GM11168 (cell line): Measurements from ENCODE around the gene MIB2.
"Not testable (repeated sequence)": the region's sequence is repeated elsewhere in the genome, so short reads cannot be mapped to it uniquely, and the experiment has no call there.

Experiments used
- in situ Hi-C: fragments of 300-500 bp; cut with MboI; formaldehyde crosslinking; loops from one replicate; pipeline ENCODE4 v1.12.0; 2022; ENCODE audit warnings: low sequenced_read_pairs; ENCODE audit not compliant: unreplicated experiment

Gene MIB2

DNA sequence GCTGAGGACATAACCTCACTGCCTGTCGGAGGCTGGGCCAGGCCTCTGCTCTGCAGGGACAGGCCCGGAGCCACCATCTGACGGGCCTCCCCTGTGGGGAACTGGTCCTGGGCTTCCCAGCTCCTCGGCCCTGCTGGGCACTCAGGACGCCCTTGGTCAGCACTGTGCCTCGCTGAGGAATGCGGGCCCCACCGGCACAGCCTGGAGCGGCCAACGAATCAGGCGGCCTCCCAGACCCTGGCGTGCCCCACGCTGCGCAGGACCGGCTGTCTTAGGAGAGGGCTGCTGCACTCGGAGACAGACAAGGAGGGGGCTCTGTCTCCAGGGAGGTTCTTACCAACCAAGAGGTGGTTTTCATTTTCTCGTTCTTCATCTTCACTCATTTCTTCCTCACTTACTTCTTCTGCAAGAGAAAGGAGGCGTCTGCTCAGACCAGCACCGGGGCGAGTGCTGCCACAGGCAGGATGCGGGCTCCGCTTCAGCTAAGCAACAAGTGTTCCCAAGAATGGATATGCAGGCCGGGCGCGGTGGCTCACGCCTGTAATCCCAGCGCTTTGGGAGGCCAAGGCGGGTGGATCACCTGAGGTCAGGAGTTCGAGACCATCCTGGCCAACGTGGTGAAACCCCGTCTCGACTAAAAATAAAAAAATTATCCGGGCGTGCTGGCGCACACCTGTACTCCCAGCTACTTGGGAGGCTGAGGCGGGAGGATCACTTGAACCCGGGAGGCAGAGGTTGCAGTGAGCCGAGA lies 25.6 kb downstream of the MIB2 start:
- in situ Hi-C loops, result not testable (repeated sequence)

DNA sequence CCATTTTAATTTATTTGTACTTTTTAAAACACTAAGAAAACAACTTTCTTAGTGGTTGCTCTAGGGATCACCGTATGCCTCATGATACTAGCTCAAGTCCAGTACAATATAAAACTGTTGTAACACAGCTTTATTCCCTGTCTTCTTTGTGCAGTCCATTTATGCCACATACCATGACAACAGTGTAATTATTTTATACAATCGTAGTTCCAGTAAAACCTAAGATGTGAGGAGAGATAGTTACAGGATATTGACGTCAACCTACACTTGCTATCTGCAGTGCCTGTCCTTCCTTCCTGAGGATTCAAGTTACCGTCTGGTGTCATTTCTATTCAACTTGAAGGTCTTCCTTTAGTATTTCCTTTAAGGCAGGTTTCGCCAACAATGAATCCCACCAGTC lies 31.0 kb downstream of the MIB2 start:
- in situ Hi-C loops, result not testable (repeated sequence)

DNA sequence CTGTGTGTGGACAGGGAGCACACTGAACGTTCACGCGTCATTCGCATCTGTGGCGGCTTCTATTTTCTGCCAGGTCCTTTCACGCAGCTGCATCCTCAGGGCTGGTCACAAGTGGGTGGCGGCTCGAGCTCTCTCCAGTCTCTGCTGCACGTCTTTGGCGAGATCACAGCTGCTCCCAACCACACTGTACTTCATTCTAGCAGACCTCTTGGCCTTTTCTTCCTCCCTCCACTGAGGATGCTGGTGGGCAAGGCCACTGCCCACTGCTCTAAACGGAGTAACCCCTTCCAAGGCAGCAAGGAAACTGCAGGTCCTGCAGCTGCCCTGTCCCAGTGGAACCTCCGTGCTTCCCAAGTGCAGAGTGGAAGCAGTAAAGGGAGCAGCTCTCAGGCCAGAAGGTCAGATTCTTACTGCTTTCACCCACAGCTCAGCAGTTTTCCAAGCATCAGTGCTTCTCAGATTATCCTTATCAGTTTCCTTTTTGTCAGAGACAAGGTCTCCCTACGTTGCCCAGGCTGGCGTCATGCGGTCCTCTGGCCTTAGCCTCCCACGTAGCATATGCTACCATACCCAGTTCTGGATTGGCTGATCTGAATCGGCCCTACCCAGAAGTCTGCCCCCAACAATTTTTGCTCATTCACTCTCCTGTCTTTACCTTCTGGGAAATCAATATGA lies 32.4 kb downstream of the MIB2 start:
- in situ Hi-C loops, result not testable (repeated sequence)

DNA sequence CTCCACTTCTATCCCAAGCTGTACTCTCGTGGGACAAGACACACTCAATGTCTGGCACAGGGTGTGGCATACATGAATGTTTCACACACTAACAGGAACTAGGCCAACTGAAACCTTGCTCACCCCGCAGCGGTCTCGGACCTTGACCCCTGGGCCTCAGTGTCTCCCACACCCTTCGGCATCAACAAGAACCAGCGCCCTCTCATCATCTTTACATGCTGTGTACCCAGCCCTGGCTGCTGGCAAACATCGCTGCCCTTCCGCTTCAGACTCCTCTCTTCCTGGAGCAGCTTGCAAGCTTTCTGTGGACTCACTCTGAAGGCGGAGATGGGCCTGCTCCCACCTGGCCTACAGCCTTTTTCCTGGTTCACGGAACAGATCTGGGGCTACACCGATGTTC lies 33.0 kb downstream of the MIB2 start:
- in situ Hi-C loops, result not testable (repeated sequence)

DNA sequence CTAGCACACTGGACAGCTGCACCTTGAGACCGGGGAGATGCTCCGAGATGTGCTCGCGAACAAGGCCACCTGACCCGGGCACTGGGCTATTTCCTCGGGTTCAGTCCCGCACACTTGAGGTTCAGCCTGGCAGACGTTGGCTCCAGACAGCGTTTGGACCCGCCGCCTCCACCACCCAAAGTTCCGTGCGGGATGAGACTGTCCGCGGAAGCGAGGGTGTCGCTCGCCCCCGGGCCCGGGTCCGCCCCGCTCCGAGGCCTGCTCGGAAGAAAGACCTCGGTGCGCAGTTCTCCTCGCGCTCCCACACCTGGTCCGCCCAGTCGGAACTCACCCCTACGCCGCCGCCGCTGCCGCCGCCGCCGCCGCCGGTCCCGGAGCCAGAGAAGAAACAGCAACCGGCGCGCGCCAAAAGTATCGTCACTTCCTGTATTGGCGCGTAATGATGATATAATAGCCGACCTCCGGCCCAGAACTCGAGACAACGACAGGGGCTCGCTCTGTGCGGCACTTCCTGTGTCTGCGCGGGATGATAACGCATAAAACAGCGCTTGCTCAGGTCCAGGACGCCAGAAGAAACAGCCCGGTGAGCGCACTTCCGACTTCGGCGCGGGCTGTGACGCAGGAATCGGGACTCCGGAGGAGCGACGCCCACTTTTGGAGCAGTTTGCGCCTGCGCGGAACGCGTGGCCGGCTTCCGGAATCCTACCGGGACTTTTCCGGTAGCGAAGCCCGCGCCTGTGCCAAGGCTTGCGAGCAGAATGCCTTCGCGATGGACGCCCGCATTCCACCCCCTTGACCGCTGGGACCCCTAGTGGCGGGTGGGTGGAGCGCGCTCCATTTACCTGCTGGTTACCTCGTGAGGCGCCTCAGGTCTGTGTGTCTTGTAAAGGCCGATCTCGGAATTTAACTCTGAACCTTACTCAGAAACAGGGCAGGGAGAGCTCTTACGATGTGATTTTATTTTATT lies 43.6 kb downstream of the MIB2 start, which contains the start of gene CDK11B:
Gene CDK11B, minus strand, starts transcription at position 422 of the 967 bp plus-strand sequence. CDS start 1,519 bp downstream, outside the sequence.
- in situ Hi-C loops, result loop anchor here (5.0 kb wide), 1 partner anchor 63 kb away; the partner anchor contains the start of gene CDK11A

DNA sequence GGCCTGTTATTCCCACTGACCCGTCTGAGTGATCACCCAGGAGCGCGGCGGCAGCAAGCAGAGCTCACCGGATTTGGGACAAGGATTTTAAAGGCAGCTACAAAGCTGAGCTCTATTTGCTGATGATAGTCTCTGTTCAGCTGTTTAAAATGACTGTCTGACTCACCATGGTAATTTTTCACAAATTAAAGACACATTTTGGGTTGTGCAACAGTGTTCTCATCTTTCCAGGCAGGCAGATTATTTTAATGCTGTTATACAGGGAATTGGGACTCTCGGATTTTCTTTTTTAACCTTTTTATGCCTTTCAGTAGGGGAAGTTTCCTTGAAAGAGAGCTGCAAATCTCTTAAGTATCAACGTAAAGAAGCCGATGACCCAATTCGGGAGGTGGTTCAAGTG lies 47.1 kb downstream of the MIB2 start:
- in situ Hi-C loops, result not testable (repeated sequence)

DNA sequence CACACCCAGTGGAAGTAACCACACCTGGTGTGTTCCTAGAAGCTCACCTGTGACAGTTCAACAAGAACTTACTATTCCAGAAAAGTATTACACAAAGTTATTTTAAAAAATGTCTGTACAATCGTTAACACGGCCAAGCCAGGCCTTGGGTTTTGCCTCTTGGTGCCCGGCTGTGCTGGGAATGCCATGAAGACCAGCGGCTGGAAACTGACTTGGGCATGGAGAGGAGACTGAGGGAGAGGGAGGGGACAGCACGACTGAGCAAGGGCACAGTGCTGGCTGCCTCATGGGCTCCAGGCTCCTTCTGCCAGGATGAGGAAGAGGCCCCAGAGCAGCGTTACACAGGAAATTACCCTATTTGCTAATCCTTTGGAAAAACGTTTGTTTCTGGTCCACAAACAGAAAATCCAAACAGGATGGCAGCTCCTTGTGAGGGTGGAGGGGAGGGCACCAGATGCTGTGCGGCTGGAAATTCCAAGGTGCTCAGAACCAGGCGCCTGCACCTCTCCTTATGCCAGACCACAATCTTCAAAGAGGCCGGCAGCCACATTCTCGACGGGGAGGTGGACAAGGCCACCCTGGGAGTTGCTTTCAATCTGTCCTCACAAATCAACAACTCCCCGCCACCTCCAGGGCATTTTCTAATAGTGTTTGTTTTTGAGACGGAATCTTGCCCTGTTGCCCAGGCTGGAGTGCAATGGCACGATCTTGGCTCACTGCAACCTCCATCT lies 47.7 kb downstream of the MIB2 start:
- in situ Hi-C loops, result not testable (repeated sequence)

DNA sequence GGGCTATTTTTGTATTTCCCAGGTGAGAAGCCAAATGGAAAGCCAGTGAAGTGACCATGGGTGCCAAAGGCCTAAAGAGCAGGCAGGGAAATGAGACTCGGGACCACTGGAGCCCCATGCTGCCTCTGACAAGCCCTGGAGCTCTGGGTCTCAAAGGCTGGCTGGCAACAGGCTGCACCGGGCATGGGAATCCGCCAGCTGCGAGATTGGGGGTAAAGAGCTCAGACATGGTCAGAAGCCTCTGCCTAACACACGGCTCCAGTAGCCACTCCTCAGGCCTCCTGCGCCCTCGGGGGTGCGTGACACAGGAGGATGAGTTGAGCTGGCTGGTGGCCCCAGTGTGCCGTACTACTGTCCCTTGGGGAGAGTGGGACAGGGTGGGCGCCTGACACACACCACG lies 49.0 kb downstream of the MIB2 start:
- in situ Hi-C loops, result not testable (repeated sequence)

DNA sequence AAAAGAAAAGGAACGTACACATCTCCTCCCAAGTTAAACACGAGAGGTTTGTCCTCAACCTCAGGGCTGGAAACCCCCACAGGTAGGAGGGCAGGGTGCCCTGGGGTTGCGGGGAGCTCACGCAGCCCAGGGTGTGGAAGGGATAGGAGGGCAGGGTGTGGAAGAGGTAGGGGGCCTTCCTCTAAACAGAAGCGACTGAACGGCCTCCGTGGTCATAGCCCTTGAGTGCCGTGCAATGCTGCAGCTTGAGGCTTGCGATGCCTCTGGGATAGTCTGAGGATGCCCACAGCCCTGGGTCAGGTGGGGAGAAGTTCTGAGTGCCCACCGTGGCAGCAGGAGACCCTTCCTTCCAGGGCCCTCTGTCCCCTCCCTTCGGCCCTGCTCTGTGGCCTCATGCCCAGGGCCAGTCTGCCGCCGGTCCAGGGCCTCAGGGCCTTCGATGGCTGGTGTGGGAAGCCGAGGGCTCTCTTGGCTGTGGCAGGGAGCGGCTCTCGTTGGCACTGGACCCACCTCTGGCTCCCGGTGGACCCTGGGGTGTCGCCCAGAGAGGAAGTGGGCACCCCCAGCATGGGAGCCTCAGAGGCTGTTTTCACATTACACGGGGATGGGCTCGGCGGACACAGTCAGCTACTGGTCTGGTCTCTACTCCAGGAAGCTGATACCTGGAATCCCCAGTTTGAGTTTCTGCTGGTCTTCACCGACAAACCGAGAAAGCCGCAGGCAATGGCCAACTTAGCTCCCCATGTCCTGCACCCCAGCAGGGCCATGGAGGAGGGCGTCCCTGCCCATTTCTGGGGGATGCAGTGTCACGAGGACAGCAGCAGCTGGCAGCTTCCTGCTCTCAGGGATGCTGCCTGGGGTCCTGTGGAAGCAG lies 49.9 kb downstream of the MIB2 start:
- in situ Hi-C loops, result no loop called here

DNA sequence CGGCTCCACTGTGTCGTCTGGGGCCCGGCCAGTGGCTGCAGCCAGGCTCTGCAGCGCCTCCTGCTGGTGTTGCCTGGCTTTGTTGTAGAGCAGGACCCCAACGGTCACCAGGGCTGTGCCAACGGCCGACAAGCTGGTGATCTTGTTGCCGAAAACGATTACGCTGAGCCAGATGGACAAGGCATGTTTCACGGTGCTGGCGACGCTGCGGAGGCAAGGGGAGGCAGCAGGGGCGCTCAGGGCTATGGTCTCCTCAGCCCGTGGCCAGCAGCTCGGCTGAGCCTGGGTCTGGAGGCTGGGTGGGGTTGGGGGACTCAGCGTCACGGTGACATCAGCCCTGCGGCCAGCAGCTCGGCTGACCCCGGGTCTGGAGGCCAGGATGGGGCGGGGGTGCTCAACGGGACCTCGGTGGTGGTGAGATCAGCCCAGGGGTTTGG lies 50.5 kb downstream of the MIB2 start:
- in situ Hi-C loops, result no loop called here

DNA sequence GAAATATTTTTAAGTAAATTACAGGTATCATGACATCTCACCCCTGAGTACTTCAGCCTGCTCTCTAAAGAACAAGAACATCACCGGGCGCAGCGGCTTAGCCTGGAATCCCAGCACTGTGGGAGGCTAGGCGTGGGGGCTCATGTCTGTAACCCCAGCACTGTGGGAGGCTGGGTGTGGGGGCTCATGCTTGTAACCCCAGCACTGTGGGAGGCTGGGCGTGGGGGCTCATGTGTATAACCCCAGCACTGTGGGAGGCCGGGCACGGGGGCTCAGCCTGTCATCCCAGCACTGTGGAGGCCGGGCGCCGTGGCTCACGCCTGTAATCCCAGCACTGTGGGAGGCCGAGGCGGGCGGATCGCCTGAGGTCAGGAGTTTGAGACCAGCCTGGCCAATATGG lies 51.2 kb downstream of the MIB2 start:
- in situ Hi-C loops, result no loop called here

DNA sequence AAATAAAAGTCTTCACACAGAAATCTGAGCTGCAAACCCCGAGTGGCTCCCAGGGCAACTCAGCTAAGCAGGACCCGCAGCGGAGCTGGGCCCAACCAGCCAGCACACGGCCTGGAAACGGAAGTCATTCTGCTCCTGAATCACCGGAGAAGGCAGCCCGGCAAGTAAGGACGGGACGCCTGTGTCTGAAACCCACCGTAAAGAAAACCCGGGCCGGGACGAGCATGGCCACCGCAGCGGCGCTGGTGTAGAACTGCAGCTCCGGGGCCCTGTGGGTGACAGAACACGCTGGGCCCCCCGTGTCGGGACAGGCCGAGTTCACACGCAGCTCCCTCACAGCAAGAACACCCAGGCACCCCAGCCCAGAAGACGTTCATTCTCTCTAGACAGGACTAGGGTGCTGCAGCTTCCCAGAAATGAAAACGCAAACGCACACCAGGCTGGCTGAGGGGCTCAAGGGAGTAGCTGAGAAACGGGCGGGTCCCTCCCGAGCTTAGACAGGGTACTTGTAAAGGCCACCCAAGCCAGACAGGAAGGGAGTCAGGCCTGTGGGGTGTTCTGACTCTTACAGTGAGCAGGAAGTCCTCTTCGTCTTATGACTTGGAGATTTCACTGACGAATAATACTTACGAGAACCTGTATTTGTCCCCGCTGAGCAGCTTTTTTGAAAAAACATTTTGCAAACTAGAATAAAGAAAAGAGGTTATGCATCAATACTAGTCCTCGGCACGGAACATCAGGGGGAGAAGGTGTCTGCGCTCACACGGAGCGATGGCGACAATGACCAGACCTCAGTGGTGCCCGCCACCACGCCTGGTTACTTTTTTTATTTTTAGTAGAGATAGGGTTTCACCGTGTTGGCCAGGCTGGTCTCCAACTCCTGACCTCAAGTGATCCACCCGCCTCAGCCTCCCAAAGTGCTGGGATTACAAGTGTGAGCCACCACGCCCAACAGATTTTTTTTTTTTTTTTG lies 54.5 kb downstream of the MIB2 start:
- in situ Hi-C loops, result no loop called here

DNA sequence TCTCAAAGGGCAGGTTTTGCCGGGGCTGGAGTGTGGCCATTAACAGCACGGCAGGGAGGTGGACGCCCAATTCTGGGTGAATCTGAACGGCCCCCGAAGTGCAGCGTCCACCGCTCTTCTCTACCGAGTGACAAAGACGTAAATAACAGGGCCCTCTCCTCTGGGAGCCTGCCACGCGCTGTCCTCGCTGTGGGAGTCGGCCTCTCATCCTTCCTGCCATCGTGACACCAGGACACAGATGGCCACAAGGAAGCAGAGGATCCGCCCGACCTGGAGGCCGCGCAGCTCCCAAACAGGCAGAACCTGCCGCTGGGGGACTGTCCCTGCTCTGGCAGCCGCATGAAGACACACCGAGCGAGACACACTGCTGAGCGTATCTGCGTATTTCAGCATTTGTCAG lies 55.6 kb downstream of the MIB2 start:
- in situ Hi-C loops, result no loop called here

DNA sequence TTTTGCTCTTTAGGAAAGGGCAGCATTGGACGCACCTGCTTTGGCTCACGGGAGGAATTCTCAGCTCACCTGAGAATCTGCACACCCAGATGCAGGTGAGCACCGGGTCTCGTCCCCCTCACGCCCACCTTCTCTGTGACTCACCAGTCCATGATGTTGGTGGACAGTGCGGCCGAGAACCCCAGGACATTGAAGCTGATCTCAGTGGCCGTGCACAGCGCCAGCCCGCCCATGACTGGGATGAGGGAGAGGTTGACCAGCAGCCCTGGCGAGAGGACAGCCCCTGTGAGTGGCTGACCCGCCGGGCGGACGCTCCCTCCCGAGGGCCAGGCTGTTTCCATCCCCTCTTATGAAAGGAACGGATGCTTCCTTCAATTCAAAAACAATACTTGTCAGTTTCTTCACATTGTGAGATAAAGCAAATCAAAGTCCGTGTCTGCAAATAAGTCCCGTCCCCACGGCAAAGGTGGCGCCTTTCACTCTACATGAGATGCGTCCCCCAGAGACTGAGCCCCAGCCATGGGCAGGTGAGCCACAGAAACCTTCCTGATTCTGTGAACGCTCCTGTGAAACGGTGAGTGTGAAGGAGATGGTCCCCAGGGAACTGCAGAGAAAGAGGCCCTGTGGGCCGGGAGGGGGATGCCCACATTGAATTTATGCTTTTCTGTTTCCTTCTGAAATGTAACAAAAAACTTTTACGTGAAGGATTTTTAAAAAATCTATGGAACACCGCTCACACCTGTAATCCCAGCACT lies 56.2 kb downstream of the MIB2 start:
- in situ Hi-C loops, result no loop called here

DNA sequence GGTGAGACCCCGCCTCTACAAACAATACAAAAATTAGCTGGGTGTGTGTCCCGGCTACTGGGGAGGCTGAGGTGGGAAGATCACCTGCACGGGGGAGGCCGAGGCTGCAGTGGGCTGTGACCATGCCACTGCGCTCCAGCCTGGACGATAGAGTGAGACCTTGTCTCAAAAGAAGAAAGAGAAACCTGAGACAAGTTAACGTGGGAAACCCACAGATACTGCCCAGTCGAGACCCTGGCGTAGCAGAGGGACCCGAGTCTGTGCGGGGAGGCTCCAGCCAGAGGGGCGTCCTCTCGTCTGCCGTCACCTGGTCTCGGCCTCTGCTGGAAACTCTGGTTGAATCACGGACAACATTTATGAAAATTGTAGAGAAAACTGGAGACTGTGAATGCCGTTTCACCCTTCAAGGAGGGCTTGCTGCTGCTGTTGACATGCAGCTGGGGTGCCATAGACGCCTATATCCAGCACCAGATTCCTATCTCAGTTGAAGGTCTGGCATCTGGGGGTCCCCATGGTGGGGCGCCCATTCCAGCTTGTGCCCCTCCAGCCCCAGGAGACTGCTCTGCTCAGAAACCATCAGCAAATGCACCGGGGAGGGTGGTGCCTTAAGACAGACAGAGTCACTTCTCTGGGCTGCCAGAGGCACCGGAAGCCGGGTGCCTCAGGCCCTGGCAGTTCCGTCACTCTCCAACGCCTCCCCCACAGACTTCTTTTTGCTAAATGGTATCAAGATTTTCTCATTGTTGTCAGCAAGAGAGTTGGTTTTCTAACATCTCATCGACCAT lies 57.1 kb downstream of the MIB2 start:
- in situ Hi-C loops, result no loop called here

DNA sequence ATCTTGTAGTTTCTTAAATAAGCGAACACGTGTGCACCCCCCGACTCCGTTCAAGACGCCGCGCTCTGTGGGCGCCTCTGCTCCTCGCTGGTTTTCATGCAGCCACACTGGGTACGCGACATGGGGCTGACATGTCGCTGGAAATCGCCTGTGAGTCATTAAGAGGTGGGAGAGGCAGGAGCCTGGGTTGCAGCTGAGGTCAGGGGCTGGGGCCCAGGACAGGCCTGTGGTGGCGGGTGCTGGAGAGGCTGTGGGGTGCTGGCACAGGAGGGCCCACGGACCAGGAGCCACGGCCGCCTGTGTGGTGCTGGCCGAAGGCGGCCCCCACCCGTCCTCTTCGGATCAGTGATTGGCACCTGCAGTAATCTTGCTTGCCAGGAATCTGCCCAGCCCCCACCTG lies 59.5 kb downstream of the MIB2 start:
- in situ Hi-C loops, result not testable (repeated sequence)
